Measurements from ENCODE around the gene KL. TPM values are rescaled to one million over a fixed set of nuclear protein-coding genes. Genes with fewer than 3 reads are reported as not detected.

The KL gene
- total RNA-seq, 1 experiment from 2014 or later: 1.3 TPM

- DNase-seq: no peak
- no peak overlapping the region for H3K4me3 ChIP-seq (ENCODE audit: low read depth, low read length)
- no peaks in the 10 kb centered on the region for H3K27me3 ChIP-seq (replicated peaks; ENCODE audit: control insufficient read depth, insufficient read depth, low read length)
- H3K27ac Mint-ChIP-seq (ENCODE audit: unreplicated experiment): no peak overlapping the region
- H3K36me3 ChIP-seq (ENCODE audit: control insufficient read depth, insufficient read depth, low read length): no peaks in the 10 kb centered on the region; the same call in 1 of the 2 replicates
- ChIA-PET POLR2A (no interaction called here), CTCF (no interaction called here)
- intact Hi-C loops (cut with micrococcal nuclease; ENCODE audit: unreplicated experiment): no loop called here
- no peak for TF ChIP-seq CTCF (IDR thresholded peaks at IDR 0.05; ENCODE audit: insufficient read depth in 1 of 2, low read depth in 1 of 2, low read length in 1 of 2, severe bottlenecking in 1 of 2, unreplicated experiment in 1 of 2)
- peaks cover 5% of the 10 kb centered on the region for H3K4me1 Mint-ChIP-seq (ENCODE audit: low read depth, unreplicated experiment)
- no peak overlapping the region for H3K4me3 Mint-ChIP-seq (ENCODE audit: unreplicated experiment)
- no peaks in the 10 kb centered on the region for H3K27me3 Mint-ChIP-seq (ENCODE audit: insufficient read depth, unreplicated experiment)
- H3K4me1 ChIP-seq: no peaks in the 10 kb centered on the region
- peaks cover 2% of the 10 kb centered on the region; the same call in 1 of the 2 replicates for H3K9me3 ChIP-seq
- no peaks in the 10 kb centered on the region for H3K36me3 Mint-ChIP-seq (ENCODE audit: insufficient read depth, unreplicated experiment)
- no TSS peak for BruUV-seq (replicated peaks)
- H3K9me3 Mint-ChIP-seq (ENCODE audit: unreplicated experiment): peaks cover 9% of the 10 kb centered on the region
Measured at GRCh38 chr13:33070713-33071112, 54.5 kb downstream of the KL start.

- Mint-ChIP-seq H3K4me1 (ENCODE audit: low read depth, unreplicated experiment) (peaks cover 5% of the 10 kb centered on the region), H3K9me3 (ENCODE audit: unreplicated experiment) (peaks cover 9% of the 10 kb centered on the region), H3K27me3 (ENCODE audit: insufficient read depth, unreplicated experiment) (no peaks in the 10 kb centered on the region), H3K27ac (ENCODE audit: unreplicated experiment) (no peak overlapping the region), H3K36me3 (ENCODE audit: insufficient read depth, unreplicated experiment) (no peaks in the 10 kb centered on the region), H3K4me3 (ENCODE audit: unreplicated experiment) (no peak overlapping the region)
- Histone ChIP-seq H3K27me3 (replicated peaks; ENCODE audit: control insufficient read depth, insufficient read depth, low read length) (no peaks in the 10 kb centered on the region), H3K4me3 (ENCODE audit: low read depth, low read length) (no peak overlapping the region), H3K4me1 (no peaks in the 10 kb centered on the region), H3K9me3 (peaks cover 2% of the 10 kb centered on the region; the same call in 1 of the 2 replicates), H3K36me3 (ENCODE audit: control insufficient read depth, insufficient read depth, low read length) (no peaks in the 10 kb centered on the region; the same call in 1 of the 2 replicates)
- no peak for DNase-seq
- no TSS peak for BruUV-seq (replicated peaks)
- ChIA-PET CTCF (no interaction called here), POLR2A (no interaction called here)
- no peak for TF ChIP-seq CTCF (IDR thresholded peaks at IDR 0.05; ENCODE audit: insufficient read depth in 1 of 2, low read depth in 1 of 2, low read length in 1 of 2, severe bottlenecking in 1 of 2, unreplicated experiment in 1 of 2)
- intact Hi-C loops (cut with micrococcal nuclease; ENCODE audit: unreplicated experiment): no loop called here
Measured at GRCh38 chr13:33072282-33072681, 56.1 kb downstream of the KL start.

GRCh38 chr13:33072759-33073158, 56.5 kb downstream of the KL start:
- Mint-ChIP-seq H3K27me3 (ENCODE audit: insufficient read depth, unreplicated experiment) (no peaks in the 10 kb centered on the region), H3K27ac (ENCODE audit: unreplicated experiment) (no peak overlapping the region), H3K4me3 (ENCODE audit: unreplicated experiment) (no peak overlapping the region), H3K4me1 (ENCODE audit: low read depth, unreplicated experiment) (peaks cover 5% of the 10 kb centered on the region), H3K36me3 (ENCODE audit: insufficient read depth, unreplicated experiment) (no peaks in the 10 kb centered on the region), H3K9me3 (ENCODE audit: unreplicated experiment) (peaks cover 9% of the 10 kb centered on the region)
- Histone ChIP-seq H3K4me3 (ENCODE audit: low read depth, low read length) (no peak overlapping the region), H3K4me1 (no peaks in the 10 kb centered on the region), H3K36me3 (ENCODE audit: control insufficient read depth, insufficient read depth, low read length) (no peaks in the 10 kb centered on the region; the same call in 1 of the 2 replicates), H3K27me3 (replicated peaks; ENCODE audit: control insufficient read depth, insufficient read depth, low read length) (no peaks in the 10 kb centered on the region), H3K9me3 (peaks cover 2% of the 10 kb centered on the region; the same call in 1 of the 2 replicates)
- CTCF ChIA-PET: no interaction called here
- no TSS peak for BruUV-seq (replicated peaks)
- POLR2A ChIA-PET: no interaction called here
- TF ChIP-seq CTCF (IDR thresholded peaks at IDR 0.05; ENCODE audit: insufficient read depth in 1 of 2, low read depth in 1 of 2, low read length in 1 of 2, severe bottlenecking in 1 of 2, unreplicated experiment in 1 of 2): no peak
- intact Hi-C loops (cut with micrococcal nuclease; ENCODE audit: unreplicated experiment): no loop called here
- DNase-seq: no peak
